Muscle layer of duodenum (tissue), 2 donors: ENCODE measurements around the gene TMEM74B.

Experiments
- H3K27ac ChIP-seq: one replicate; pipeline ENCODE4 v1.7.0; 2013; ENCODE audit warnings: mild to moderate bottlenecking, low read length
- H3K27me3 ChIP-seq: one replicate; pipeline ENCODE4 v1.7.0; 2013; ENCODE audit warnings: low read depth, mild to moderate bottlenecking, control low read depth, low read length
- H3K36me3 ChIP-seq, 2 donors: one replicate each; pipeline ENCODE4 v1.7.0; 2013; ENCODE audit warnings: low read length in 2 of 2, control low read depth in 1 of 2, mild to moderate bottlenecking in 1 of 2; ENCODE audit not compliant: insufficient read depth in 2 of 2, control insufficient read depth in 1 of 2
- H3K4me1 ChIP-seq, 2 donors: one replicate each; pipeline ENCODE4 v1.7.0; 2013; ENCODE audit warnings: low read length in 2 of 2, mild to moderate bottlenecking in 2 of 2, control low read depth in 1 of 2, moderate library complexity in 1 of 2; ENCODE audit not compliant: insufficient read depth in 2 of 2, control insufficient read depth in 1 of 2
- H3K4me3 ChIP-seq, 2 donors: one replicate each; pipeline ENCODE4 v1.7.0; 2013; ENCODE audit warnings: low read length in 2 of 2, low read depth in 1 of 2, mild to moderate bottlenecking in 1 of 2
- H3K9me3 ChIP-seq, 2 donors: one replicate each; pipeline ENCODE4 v1.7.0; 2013; ENCODE audit warnings: low read length in 2 of 2, control low read depth in 1 of 2, mild to moderate bottlenecking in 1 of 2; ENCODE audit not compliant: control insufficient read depth in 1 of 2
- donor health status: healthy.

Gene TMEM74B

DNA sequence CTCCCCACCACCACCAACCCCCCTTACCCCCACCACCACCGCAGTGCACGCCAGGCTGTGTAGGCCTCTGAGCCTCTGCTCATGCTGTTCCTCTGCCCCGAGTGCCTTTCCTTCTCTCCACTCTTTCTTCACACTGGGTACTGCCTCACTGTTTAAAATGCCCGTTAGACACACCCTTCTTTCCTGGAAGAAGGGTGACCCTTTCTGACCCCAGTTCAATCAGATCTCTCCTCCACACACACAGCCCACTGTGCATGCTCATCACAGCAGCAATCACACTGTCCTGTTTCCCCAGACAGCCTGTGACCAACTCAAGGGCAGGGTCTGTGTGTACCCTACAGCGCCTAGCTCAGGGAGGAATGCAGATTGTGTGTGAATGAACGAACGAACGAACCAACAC, 10.0 kb downstream of the TMEM74B start:
- no peak overlapping the region for H3K27ac ChIP-seq
- H3K36me3 ChIP-seq, result peaks cover 17 to 59% of the 10 kb centered on the region in 2 donors
- no peaks in the 10 kb centered on the region for H3K4me1 ChIP-seq
- no peaks in the 10 kb centered on the region for H3K27me3 ChIP-seq
- H3K9me3 ChIP-seq, result no peaks in the 10 kb centered on the region
- H3K4me3 ChIP-seq, result no peak overlapping the region

DNA sequence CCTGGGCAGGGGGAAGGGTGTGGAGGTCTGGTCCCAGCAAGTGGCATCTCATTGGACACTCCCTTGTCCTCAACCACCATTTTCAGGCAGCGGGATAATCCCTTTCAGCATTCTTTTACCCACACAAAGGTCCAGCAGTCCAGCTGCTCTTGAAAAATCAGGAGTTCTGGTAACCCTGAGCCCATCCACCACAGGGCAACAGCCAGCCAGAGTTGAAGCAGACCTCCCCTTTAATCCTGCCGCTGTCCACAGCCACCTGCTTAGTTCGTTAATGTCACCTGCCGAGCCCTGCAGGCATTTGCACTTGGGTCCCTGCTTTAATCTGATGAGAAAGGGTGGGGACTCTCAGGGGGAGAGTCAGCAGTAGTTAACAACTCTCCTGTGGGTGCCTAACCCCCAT, 11.1 kb downstream of the TMEM74B start:
- Histone ChIP-seq H3K36me3 (peaks cover 26 to 70% of the 10 kb centered on the region in 2 donors), H3K4me1 (no peaks in the 10 kb centered on the region), H3K4me3 (no peak overlapping the region), H3K9me3 (no peaks in the 10 kb centered on the region), H3K27me3 (no peaks in the 10 kb centered on the region), H3K27ac (no peak overlapping the region)

DNA sequence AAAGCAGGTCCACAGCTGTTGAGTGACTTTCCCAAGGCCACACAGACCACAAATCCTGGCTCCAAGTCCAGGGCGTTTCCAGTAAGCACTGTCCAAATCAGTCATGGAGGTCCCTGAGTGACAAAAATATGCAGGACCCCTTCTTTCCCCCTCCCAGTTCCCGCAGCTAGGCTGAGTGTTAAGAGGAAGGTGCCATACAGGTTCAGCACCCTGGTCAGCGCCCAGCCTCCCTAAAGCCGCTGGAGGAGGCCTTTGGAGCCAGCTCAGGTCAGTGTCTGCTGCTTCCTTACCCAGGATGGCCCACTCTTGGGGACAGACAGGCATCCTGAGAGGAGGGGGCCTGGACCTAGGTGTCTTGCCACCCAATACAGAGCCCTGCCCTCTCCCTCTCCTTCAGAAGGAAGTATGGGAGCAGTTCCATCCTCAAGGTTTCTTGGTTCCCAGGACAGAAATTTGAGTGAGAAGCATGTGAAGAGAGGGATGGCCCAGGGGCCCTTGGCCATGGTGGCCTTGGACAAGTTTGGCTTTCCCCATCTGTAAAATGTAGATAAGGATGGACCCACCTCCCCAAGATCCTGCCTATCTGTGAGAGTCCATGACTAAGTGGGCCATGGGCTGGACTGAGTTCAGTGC, 13.2 kb downstream of the TMEM74B start:
- H3K4me3 ChIP-seq, result no peak overlapping the region
- no peaks in the 10 kb centered on the region for H3K4me1 ChIP-seq
- H3K27ac ChIP-seq, result no peak overlapping the region
- no peaks in the 10 kb centered on the region for H3K27me3 ChIP-seq
- no peaks in the 10 kb centered on the region for H3K9me3 ChIP-seq
- peaks cover 46 to 85% of the 10 kb centered on the region in 2 donors for H3K36me3 ChIP-seq

DNA sequence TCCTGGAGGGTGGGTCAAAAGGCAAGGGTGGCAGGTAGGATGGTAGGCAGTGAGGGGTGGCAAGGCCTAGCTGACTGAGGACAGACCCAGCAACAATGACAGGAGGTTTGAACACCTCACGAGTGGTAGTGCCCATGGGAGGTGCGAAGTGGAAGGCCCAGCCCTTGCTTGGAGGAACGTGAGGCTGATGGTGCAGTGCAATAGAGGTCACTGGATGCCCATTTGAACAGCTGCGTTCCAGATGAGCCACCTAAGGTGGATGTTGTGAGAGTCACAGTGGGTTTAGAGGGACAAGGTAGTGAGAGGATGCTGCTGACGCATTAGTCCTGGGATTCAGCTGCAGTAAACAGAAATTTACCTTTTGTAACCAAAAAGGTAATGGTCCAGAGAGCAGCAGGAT, 15.6 kb downstream of the TMEM74B start:
- H3K36me3 ChIP-seq, result peaks cover 69 to 88% of the 10 kb centered on the region in 2 donors
- H3K9me3 ChIP-seq, result no peaks in the 10 kb centered on the region
- H3K4me3 ChIP-seq, result no peak overlapping the region
- H3K27ac ChIP-seq, result no peak overlapping the region
- no peaks in the 10 kb centered on the region for H3K27me3 ChIP-seq
- H3K4me1 ChIP-seq, result no peaks in the 10 kb centered on the region

DNA sequence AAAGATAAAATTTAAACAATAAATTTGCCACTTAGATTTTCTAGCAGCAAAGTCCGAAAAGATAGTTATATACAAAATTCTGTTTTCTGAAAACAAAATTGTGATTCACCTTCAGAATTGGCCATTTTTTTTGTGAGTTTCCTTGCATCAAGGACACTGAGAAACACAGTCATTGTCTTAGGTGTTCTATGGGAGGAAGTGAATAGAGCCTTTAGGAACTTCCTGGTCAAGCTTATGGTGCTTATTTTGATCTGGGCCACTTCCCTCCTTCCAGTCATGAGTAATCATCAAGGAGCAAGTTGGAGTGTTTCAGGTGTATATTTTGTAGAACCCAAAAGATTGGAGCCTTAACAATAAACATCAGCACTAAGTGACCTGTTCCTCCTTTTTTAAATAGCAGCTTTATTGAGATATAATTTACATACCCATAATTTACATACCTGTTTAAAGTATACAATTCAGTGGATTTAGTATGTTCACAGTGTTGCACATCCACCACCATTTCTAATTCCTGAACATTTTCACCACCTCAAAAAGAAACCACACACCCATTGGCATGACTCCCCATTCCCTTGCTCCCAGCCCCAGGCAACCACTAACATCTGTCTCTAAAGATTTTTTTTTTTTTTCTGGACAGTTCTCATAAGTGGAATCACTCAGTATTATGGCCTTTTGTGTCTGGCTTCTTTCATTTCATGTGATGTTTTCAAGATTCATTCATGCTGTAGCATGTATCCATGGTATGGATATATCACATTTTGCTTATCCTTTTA, 17.6 kb downstream of the TMEM74B start:
- no peaks in the 10 kb centered on the region for H3K4me1 ChIP-seq
- peaks cover 80 to 85% of the 10 kb centered on the region in 2 donors for H3K36me3 ChIP-seq
- H3K27ac ChIP-seq, result no peak overlapping the region
- H3K27me3 ChIP-seq, result no peaks in the 10 kb centered on the region
- no peaks in the 10 kb centered on the region for H3K9me3 ChIP-seq
- no peak overlapping the region for H3K4me3 ChIP-seq

DNA sequence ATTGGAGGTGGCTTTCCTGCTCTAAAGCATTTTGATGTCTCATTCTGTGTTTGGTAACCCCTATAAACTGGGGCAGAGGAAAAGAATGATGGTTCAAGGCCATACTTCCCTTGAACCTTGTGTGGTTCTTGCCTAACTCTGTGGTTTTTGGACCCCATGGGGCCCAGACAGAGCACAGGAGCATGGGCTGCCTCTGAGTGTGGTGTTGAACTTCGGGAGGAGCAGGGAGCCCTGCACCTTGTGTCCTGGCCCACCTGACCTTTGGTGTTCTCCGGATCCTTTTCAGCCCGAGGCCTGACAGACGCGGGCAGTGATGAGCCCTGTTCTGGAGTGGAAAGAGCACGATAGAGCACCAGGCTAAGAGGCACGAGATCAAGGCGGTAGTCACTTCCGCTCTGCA, 18.8 kb downstream of the TMEM74B start:
- Histone ChIP-seq H3K27me3 (no peaks in the 10 kb centered on the region), H3K4me3 (no peak overlapping the region), H3K9me3 (no peaks in the 10 kb centered on the region), H3K4me1 (no peaks in the 10 kb centered on the region), H3K27ac (no peak overlapping the region), H3K36me3 (peaks cover 77 to 92% of the 10 kb centered on the region in 2 donors)

DNA sequence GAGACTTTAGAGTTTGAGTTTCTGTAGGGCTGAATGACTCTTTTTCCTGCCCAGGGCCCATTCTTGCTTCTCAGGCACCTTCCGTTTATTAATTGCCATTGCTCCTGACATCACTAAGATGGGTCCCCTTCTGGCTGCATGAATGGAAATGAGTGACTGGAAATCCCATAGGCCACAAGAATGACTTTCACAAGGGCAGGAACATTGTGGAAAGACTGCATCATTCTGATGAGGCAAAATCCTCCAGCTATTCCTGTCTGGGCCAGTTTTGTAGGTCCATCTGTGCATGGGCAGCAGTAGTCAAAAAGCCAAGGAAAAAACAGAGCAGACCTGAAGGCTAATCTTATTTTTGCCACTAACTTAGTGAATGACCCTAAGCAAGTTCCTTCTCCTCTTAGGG, 19.3 kb downstream of the TMEM74B start:
- H3K4me3 ChIP-seq, result no peak overlapping the region
- no peaks in the 10 kb centered on the region for H3K9me3 ChIP-seq
- no peak overlapping the region for H3K27ac ChIP-seq
- H3K27me3 ChIP-seq, result no peaks in the 10 kb centered on the region
- H3K36me3 ChIP-seq, result peaks cover 77 to 92% of the 10 kb centered on the region in 2 donors
- H3K4me1 ChIP-seq, result no peaks in the 10 kb centered on the region

DNA sequence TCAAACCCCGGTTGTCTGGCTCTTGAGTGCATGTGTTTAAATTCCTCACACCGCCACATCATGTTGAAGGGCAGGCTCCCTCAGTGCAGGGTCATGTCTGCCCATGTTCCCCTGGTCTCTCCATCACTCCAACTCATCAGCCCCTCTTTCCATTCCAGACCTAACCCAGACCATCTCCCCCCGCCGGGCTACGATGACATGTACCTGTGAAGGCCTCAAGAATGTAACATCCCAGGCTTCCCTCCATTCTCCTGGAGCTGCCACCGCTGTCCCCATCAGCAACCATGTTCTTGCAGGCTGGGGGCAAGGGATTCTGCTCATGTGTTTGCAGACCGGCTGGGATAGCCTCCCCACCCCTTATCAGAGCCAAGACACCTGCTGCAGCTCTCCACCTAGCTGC, 19.9 kb downstream of the TMEM74B start:
- no peaks in the 10 kb centered on the region for H3K27me3 ChIP-seq
- peaks cover 74 to 87% of the 10 kb centered on the region in 2 donors for H3K36me3 ChIP-seq
- no peaks in the 10 kb centered on the region for H3K4me1 ChIP-seq
- no peaks in the 10 kb centered on the region for H3K9me3 ChIP-seq
- H3K4me3 ChIP-seq, result no peak overlapping the region
- no peak overlapping the region for H3K27ac ChIP-seq

DNA sequence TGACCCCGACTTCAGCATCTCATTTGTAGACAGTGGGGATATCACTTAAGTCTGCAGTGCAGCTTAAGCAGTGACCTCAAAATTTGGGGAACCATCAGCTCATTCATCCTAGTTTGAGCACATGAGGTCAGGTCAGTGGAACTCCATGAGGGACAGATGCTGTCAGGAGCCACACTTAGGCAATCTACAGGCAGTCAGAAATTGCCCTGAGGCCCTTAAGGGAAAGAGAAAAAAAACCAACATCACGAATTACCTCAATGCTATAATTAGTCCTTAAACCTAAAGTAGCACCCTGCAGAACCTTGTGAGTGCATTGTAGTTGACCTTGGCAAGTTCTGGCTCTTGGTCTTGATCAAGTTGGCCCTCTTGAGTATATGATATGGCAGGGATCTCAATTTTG, 21.1 kb downstream of the TMEM74B start:
- H3K9me3 ChIP-seq, result no peaks in the 10 kb centered on the region
- H3K27me3 ChIP-seq, result no peaks in the 10 kb centered on the region
- H3K27ac ChIP-seq, result no peak overlapping the region
- H3K4me3 ChIP-seq, result no peak overlapping the region
- H3K4me1 ChIP-seq, result no peaks in the 10 kb centered on the region
- peaks cover 63 to 75% of the 10 kb centered on the region in 2 donors for H3K36me3 ChIP-seq

DNA sequence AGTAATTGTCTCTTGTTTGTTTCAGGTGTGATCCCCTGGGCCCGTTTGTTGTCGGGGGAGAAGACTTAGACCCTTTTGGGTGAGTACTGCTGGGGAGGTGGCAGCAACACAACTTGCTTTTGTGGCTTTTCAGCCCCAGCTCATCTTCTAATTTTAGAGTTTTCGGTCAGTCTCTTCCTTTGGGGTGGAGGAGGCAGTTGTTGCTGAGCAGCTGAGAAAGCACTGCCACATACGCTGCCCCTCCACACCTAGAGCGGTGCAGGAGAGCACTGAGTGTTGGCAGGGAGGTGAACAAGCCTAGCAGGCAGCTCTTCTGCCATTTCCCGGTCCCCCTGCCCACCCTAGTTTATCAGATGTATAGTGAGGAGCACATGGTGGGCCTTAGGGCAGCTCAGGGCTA, 21.7 kb downstream of the TMEM74B start:
- H3K9me3 ChIP-seq, result no peaks in the 10 kb centered on the region
- no peak overlapping the region for H3K4me3 ChIP-seq
- H3K4me1 ChIP-seq, result no peaks in the 10 kb centered on the region
- H3K36me3 ChIP-seq, result peaks cover 61 to 73% of the 10 kb centered on the region in 2 donors
- H3K27ac ChIP-seq, result no peak overlapping the region
- no peaks in the 10 kb centered on the region for H3K27me3 ChIP-seq

DNA sequence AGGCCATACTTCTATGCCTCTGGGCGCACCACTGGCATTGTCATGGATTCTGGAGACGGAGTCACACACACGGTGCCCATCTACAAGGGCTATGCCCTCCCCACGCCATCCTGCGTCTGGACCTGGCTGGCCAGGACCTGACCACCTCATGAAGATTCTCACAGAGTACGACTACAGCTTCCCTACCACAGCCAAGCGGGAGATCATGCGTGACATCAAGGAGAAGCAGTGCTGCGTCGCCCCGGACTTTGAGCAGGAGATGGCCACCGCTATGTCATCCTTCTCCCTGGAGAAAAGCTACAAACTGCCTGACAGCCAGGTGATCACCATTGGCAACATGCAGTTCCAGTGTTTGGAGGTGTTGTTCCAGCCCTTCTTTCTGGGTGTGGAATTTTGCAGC, 23.8 kb downstream of the TMEM74B start:
- no peaks in the 10 kb centered on the region for H3K9me3 ChIP-seq
- no peaks in the 10 kb centered on the region for H3K4me1 ChIP-seq
- no peak overlapping the region for H3K4me3 ChIP-seq
- H3K27ac ChIP-seq, result no peak overlapping the region
- H3K36me3 ChIP-seq, result peaks cover 41 to 60% of the 10 kb centered on the region in 2 donors
- no peaks in the 10 kb centered on the region for H3K27me3 ChIP-seq
